ENCODE data around the gene NDUFA13.

NDUFA13 gene

DNA sequence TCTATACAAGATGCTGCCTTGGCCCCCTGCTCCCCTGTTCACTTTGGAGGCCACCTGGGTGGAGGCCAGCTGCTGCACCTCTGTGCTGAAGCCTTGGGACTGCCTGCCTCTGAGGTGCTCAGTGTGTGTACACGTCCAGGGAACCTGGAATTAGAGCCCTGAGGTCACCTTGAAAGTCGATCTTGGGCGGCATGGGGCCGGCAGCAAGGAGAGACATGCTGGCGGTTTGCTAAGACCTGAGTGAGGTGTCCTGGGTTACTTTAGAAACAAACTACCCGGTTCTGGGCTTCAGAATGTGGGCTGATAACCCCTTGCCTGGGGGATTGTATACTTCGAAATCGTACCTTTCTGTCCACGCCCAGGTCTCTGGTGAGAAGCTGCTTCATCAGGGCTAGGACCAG, 26.2 kb upstream of the NDUFA13 start:
- DNase-seq = no peak

DNA sequence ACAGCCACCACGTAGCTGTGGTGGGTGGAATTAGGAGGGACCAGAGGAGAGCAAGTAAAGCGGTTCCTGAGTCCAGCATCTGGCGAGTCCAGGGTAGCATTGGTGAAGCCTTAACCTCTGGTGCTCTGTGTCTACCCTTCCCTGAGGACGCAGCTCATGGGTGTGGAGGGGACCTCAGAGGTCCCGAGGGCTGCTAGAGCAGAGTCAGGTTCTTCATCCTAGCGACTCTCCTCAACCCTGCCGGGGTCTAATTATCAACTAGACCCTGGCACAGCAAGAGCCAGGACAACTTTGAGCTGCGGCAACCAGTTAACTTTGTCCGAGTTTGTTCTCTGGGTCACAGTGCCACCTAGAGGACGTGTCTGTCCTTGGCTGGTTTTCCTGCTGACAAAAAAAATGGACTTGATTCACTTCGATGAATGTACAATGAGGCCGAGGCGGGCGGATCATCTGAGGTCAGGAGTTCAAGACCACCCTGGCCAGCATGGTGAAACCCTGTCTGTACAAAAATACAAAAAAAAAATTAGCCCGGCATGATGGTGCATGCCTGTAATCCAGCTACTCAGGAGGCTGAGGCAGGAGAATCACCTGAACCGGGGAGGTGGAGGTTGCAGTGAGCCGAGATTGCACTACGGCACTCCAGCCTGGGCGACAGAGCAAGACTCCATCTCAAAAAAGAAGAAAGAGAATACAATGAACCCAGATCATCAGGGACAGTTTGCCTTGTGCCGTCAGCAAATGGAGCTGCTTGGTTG, 25.6 kb upstream of the NDUFA13 start:
- DNase-seq = peak; percentile 73

DNA sequence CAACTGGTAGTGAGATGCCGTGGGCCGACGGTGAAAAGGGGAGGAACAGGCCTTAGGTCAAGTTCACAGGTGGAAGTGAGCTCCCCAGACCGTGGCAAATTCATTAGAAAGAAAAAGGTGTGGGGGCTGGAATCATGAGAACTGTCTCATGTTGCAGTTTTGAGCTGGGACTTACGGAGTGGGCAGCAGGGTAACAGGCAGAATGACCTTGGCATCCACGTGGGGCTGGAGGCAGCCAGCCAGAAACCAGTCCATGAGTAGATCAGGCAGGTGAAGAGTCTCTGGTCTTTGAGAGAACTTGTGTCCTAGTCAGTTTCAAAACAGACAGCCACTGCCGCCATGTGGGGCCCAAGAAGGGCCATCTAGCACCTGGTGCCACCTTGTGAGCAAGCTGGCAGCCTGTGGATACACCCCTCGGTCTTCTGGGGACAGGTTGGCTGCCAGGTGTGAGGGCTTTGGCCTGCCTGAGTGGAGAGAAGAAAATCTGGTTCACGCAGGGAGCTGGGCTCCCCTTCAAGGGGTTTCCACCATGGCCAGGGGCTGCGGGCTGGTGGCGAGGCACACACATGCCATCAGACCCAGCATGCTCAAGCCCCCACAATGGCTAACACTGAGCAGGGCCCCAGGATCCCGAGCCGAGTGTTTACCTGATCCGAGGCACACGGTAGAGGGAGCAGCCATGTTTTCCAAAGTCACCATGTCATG, 24.6 kb upstream of the NDUFA13 start:
- no peak for DNase-seq

DNA sequence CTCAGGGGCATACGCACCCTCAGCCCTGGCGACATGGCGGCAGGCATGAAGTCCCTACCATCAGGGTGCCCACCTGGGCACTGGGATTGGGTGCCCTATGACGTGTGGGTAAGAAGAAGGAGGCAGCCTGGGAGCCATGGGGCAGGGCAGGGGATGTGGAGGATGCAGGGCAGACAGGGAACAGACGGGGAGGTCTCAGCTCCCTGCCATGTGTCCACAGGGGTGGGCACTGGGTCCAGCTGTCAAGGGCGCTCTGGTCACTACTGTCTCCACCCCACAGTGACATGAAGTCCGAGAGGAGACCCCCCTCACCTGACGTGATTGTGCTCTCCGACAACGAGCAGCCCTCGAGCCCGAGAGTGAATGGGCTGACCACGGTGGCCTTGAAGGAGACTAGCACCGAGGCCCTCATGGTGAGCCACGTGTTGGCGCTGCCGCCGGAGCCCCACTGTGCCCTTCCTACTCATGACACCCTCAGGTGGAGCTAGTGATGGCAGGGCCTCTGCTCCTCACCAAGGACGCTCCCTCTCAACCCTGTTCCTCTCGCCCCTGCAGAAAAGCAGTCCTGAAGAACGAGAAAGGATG, 23.9 kb upstream of the NDUFA13 start:
- DNase-seq = no peak

DNA sequence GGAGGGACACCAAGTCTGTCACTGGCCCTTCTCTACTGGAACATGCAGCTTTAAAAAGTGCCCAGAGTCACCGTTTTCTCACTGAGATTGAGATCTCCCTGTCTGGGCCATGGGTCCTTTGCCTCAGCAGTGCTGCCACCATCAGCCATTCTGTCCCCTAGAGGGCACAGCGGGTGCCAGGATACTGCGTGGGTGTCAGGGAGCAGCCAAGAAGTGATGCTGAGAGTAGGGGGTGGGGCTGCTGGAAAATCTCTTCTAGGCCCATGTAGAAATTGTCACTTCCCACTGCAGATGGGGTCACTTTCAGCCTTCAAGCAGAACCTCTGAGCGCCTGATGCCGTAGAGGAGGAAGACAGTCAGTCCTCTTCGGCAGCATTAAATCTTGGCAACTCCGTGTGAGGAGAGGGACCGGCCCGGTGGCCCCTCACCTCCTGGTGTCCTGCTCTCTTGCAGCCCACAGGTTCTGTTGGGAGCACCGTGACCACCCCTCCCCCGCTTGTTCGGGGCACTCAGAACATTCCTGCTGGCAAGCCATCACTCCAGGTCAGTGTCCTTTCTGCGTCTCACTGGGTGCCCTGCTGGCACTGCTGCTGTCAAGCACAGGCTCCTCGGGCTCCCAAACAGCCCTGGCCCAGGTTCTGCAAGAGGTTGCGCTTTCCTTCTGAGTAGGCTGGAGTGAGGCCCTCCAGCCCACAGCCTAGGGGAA, 22.0 kb upstream of the NDUFA13 start:
- DNase-seq = no peak

DNA sequence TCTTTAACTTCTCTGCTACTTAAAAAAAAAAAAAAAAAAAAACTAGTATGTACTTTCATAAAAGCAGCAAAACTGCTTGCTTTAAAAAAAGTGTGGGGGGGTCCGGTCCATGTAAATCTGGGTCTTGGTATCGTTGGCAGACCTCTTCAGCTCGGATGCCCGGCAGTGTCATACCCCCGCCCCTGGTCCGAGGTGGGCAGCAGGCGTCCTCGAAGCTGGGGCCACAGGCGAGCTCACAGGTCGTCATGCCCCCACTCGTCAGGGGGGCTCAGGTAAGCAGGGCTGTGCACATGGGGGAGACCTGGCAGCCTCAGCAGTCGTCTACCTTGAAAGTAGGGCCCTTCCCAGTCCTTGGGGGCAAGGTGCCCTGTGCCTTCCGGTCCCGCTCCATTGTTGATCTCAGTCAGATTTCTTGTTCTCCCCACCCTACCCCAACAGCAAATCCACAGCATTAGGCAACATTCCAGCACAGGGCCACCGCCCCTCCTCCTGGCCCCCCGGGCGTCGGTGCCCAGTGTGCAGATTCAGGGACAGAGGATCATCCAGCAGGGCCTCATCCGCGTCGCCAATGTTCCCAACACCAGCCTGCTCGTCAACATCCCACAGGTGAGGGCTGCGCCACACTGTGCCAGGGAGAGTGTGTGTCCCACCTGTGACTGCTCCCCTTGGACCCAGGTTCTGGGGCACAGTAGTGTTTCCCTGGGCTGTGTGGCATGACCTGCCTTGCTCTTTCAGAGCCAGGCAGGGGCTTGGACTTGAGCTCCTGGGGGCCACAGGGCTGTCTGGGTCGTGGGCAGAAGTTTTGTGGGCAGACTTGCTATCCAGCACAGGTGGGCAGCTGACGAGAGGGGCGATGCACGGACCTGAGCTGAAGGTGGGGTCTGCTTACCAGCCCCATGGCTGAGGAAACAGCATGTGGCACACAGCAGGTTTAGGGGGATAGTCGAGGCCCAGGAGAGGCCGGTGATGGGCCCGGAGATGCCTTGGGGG, 20.1 kb upstream of the NDUFA13 start:
- DNase-seq = no peak

DNA sequence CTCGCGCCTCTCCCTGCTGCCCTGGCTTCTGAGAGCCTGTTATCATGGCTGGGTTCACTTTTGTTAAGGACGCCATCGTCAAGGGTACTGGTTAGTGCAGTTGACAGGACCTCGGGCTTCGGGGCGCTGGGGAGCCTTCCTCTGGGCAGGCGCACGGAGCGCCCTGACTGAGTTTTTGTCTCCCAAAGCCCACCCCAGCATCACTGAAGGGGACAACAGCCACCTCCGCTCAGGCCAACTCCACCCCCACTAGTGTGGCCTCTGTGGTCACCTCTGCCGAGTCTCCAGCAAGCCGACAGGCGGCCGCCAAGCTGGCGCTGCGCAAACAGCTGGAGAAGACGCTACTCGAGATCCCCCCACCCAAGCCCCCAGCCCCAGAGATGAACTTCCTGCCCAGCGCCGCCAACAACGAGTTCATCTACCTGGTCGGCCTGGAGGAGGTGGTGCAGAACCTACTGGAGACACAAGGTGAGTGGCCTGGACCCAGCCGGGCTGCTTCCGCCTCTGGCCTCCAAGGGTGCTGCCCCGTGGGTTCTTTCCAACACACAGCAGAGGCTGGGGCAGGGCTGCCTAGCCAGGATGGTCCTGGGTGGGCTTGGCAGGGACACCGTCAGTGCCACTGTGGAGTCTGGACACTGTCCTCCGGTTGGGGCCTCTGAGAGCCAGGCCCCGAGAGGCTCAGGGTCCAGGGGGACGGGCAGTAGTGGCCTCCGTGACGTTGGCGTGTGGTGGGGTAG, 17.6 kb upstream of the NDUFA13 start:
- DNase-seq = no peak

DNA sequence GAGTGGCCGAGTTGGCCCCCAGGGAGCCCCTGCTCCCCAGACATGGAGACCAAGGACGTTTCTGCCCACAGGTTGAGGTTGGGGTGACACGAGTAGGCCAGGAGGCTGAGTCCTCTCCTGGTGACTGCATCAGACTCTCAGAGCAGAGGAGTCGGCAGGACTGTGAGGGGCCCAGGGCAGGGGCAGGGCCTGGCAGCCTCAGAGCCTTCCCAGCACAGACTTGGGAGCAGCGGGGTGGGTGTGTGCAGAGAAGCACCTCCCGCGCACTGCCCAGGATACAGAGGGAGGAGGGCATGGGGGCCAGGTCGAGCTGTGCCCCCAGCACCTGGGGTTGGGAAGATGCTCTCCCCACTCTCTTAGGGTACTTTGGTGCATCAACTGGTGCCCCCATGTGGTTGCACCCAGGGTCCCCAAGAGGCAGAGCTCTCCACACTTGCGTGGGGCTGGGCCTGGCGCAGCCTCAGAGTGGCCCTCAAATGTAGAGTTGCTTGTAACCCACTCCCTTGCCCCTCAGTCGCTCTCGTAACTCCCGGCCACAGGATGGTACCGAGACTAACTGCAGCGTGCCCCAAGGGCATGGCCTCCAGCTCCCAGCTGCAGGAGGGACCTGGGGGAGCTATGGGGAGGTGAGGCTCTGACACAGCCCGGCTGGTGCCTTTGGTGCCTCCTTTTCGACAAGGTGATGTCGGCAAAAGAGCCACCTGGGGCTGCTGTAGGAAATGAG, 16.6 kb upstream of the NDUFA13 start:
- no peak for DNase-seq

DNA sequence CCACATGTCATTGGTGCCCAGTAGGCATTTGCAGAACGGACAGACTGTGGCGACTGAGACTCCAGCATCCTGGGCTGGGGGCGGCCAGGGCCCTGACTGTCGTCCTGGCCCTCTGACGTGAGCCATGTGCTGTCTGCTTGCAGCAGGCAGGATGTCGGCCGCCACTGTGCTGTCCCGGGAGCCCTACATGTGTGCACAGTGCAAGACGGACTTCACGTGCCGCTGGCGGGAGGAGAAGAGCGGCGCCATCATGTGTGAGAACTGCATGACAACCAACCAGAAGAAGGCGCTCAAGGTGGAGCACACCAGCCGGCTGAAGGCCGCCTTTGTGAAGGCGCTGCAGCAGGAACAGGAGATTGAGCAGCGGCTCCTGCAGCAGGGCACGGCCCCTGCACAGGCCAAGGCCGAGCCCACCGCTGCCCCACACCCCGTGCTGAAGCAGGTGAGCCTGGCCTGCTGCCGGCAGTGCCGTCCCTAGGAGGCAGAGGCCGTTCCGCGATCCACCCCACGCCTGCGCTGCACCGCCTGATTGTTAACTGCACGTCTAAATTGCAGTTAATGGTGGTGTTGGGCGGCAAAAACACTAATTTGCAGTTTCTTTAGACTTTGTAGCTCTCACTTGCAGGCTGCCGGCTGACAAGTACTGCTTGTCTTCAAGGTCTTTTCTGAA, 14.9 kb upstream of the NDUFA13 start:
- DNase-seq = no peak

DNA sequence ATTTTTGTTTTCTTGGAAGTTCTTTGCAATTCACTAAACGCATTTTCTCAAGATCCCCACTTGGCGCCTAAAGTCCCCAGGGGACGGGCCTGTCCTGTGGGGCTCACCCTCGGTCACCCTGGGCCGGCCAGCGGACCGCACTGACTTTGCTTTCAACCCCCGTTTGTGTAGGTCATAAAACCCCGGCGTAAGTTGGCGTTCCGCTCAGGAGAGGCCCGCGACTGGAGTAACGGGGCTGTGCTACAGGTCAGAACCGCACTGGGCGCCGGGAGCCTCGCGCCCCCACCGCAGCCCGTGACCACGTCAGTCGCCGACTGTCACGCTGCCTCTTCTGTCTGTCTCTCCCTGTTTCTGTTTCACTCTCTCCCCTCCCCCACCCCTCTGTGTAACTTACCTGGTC, 14.2 kb upstream of the NDUFA13 start:
- no peak for DNase-seq

DNA sequence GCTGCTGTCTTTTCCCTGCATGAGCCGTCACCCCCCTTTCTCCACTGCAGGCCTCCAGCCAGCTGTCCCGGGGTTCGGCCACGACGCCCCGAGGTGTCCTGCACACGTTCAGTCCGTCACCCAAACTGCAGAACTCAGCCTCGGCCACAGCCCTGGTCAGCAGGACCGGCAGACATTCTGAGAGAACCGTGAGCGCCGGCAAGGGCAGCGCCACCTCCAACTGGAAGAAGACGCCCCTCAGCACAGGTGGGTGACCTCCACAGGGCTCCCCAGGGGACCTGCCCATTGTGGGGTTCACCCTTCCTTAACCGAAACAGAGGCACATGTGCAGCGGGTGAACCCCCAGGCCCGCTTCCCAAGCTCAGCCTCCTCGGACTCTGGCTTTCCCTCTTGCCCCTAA, 13.7 kb upstream of the NDUFA13 start:
- DNase-seq = no peak

DNA sequence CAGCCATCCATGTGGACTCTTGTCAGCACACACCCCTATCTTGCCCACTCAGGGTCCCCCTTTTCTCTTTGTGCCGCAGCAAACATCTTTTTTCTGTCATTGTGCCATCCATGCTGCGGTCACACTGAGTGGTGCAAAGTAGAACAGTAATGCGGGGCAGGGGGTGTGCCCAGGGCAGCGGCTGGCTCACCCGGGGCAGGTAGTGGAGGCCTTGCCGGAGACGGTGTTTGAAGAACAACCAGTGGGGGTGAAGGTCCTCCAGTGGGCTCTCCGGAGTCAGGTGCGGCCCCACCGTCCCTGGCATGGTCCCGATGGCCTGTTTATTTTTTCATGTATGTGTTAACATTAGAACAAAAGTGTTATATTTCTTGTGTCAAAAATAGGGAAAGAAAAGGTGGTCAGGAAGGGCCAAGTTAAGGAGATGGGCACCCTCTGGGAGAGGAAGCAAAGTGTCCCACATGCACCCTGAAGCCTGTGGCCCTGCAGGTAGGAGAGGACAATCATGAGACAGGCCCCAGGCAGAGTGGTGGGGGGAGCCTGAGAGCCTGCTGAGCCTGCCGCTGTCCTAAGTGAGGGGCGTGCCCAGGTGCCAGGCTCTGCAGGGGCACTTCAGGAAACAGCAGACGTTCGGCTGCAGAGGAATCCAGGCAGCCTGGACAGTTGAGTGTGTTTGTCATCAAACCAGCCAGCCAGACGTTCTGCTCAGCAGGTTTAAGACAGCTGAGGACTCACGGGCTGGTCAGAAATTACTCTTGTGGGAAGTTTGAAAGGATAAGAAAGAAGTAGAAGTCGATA, 13.0 kb upstream of the NDUFA13 start:
- no peak for DNase-seq

DNA sequence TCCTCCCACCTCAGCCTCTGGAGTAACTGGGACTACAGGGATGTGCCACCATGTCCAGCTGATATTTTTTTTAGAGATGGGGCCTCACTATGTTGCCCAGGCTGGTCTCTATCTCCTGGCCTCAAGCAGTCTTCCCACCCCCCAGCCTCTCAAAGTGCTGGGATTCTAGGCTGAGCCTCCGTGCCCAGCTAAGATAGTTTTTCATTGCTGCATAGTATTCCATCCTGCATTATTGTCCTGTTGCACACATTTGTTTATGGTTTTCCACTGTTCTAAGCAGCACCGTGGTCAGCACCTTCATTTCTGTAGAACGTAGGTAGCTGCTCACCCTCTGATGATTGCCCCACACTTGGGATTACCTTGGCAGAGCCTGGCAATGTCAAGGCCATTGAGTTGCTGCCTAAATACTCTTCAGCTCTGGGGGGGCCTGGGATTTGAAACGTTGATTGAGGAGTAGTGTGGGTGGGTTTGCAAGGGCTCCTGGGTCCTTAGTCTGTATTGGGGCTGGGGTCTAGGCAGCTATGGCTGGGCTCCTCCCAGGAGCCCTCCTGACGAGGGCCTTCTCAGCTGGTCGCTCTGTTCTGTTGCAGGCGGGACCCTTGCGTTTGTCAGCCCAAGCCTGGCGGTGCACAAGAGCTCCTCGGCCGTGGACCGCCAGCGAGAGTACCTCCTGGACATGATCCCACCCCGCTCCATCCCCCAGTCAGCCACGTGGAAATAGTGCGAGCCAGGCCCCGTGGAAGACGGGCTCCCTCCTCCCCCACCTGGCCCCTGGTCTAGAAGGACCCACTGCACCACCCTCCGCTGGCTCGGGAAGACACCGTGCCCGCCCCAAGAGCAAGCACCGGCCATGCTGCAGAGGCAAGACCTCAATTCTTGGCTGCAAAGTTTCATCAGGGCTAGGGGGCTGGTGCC, 11.0 kb upstream of the NDUFA13 start:
- no peak for DNase-seq

DNA sequence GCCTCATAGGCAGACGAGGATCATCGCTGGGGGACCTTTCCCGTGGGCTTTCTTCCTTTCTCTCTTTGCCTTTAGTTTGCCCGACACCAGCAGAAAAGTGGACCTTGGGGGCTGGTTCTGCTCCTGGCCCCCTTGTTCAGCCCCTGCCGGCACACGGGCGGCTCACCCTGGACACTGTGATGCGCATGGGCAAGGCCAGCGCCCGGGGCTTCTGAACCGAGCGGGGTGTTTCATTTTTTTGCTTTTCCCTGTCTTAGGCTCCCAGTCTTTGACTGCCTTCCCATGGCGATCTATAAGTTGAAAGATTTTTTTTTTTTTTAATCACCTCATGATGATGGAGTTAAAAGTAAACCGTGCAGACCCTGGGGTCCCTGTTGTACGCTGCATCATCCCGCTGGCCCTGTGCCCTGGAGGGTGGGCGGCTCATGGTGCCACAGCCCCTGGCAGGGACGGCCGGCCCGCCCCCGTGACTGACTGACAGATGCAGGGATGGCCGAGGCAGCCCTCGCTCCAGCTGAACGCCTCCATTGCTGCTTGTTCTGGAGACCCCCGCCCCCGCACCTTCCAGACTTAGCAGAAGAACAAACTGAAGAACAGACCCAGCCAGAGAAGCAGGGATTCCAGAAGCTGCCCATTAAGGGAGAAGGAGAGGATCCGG, 10.2 kb upstream of the NDUFA13 start:
- no peak for DNase-seq

DNA sequence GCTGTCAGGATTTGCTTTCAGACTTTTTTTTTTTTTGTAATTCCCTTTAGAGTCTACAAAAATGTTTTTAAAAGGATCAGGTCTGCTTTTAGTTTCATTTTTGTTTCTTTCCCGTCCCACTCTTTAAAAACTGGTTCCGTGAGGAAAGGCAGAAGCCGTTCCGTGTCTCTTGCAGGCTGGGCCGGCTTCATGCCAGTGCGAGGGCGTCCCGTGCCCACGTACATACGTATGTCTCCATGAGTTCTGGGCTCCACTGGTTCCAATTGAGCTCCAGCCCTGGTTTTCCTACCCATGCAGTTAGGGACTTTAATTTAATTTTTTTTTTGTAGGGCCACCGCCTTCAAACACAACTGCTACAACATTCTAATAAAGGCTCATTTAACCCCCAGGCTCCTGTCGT, 9.4 kb upstream of the NDUFA13 start:
- DNase-seq = no peak

DNA sequence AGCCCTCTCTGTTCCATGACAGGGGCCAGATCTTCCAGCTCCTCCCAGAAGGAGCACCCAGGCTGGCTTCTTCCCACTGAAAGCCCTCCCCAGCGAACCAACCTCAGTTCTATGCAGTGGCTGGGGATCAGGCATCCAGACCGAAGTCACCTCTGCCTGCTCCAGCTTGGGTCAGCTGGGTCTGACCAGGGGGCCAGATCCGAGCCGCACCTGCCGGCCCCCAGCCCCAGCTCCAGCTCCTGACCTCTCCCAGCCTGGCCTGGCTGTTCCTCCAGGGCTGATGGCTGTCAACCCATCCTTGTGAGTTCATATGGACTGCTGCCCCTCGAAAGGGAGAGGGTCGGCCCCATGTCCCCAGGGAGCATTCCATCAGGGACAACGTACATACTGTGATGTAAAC, 8.7 kb upstream of the NDUFA13 start:
- DNase-seq = no peak

DNA sequence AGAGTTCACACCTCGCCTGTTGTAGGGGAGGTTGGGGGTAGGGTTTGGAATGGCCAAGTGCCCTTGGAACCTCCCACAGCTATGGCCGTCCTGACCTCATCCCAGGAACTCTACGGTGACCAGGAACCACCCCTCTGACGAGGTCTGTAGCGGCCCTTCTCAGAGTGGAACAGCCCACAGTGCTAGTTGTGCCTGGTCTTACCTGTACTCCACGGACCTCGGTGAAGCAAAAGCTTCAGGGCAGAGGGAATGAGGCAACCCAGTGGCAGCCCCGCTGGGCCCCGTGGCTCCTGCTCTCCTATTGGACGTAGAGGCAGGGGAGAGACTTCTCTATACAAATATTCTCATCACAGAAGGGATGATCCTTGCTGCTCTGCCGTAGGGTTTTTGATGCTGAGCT, 7.8 kb upstream of the NDUFA13 start:
- no peak for DNase-seq

DNA sequence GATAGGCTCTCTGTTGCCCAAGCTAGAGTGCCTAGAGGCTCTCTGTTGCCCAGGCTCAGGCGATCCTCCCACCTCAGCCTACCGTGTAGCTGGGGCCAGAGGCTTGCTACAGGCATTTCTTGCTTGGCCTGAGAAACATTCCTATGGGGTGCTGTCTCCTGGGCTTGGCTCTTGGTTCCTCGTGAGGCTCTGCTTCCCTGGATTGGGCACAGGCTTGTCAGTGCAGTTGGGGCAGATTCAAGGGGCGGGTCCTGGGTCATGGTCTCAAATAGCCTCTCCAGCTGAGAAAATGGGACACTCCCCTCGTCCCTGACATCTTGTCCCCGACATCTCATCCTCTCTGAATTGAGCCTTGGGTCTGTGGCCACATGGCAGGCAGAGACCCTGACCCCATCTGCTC, 5.6 kb upstream of the NDUFA13 start:
- DNase-seq = no peak
